HepG2 (cell line): ENCODE measurements around the gene KDM6B. TPM values are rescaled to one million over a fixed set of nuclear protein-coding genes. Genes with fewer than 3 reads are reported as not detected.

ENCODE experiments used
- ATAC-seq: fragments of 200-7000 bp; cut with Tn5 transposase; 3 replicates; pipeline ENCODE4 v1.9.1; 2020; ENCODE audit warnings: mild to moderate bottlenecking, moderate library complexity
- BruUV-seq: library from RNA; stranded (reverse); fragments of 400-500 nt; replicated peaks from 2 replicates; lab custom pipeline; 2021; lab: Mats Ljungman, UMichigan
- CTCF ChIA-PET: fragments of 300-600 bp; formaldehyde crosslinking; extraction: SDS; loops from one replicate; lab custom pipeline; 2021; ENCODE audit warnings: low total read pairs, inconsistent platforms, low intra/inter-chr PET ratio; lab: Yijun Ruan, JAX
- POLR2A ChIA-PET: fragments of 350-600 bp; sonication (Branson Sonifier 250); formaldehyde crosslinking; loops from one replicate; lab custom pipeline; 2020; ENCODE audit warnings: antibody characterized with exemption, inconsistent platforms; lab: Yijun Ruan, JAX
- DNase-seq: peaks from one replicate; pipeline ENCODE4 v3.0.0-alpha.2; 2015; ENCODE audit warnings: low spot score
- FAIRE-seq: peaks from 3 replicates; lab custom pipeline; 2011; peaks lifted over from hg19 to GRCh38; lab: Jason Lieb, UNC
- H2AFZ ChIP-seq: one replicate; pipeline ENCODE4 v1.6.1; 2011; ENCODE audit warnings: low read length, inconsistent platforms
- H3K27ac ChIP-seq: fragments of 300-600 bp; 3 replicates; pipeline ENCODE4 v1.8.0; 2011; ENCODE audit warnings: mixed run types, mild to moderate bottlenecking, mixed read lengths, low read length, inconsistent platforms; ENCODE audit not compliant: insufficient read depth; ENCODE audit errors: extremely low read length
- H3K27me3 ChIP-seq, 2 experiments: fragments of 200-600 bp in 1 of 2; 2 replicates in 1 of 2; 3 replicates in 1 of 2; pipeline versions ENCODE4 v1.6.0 to v1.8.0; 2011; ENCODE audit warnings: low read length in 2 of 2, mild to moderate bottlenecking in 2 of 2, moderate library complexity in 2 of 2, inconsistent platforms in 1 of 2; ENCODE audit not compliant: insufficient read depth in 2 of 2, control insufficient read depth in 1 of 2
- H3K36me3 ChIP-seq, 2 experiments: fragments of 200-600 bp in 1 of 2; replicated peaks in 1 of 2; 2 replicates in 1 of 2; 3 replicates in 1 of 2; pipeline versions ENCODE4 v1.5.1 to v1.8.0; 2011; ENCODE audit warnings: low read length in 2 of 2, inconsistent platforms in 1 of 2; ENCODE audit not compliant: insufficient read depth in 2 of 2, control insufficient read depth in 1 of 2
- H3K4me1 ChIP-seq: 2 replicates; pipeline ENCODE4 v1.5.1; 2012; ENCODE audit warnings: low read length, inconsistent platforms; ENCODE audit not compliant: insufficient read depth
- H3K4me2 ChIP-seq: 2 replicates; pipeline ENCODE4 v1.6.0; 2011; ENCODE audit warnings: low read depth, low read length, inconsistent platforms
- H3K4me3 ChIP-seq, 3 experiments: fragments of 200-600 bp in 1 of 3; sonication (generic), shearing (Covaris generic) in 1 of 3; replicated peaks in 1 of 3; 2 replicates each; pipeline ENCODE4 v1.5.1; 2011 to 2016; ENCODE audit warnings: low read length in 3 of 3, inconsistent platforms in 2 of 3, low read depth in 2 of 3, mild to moderate bottlenecking in 2 of 3, control low read depth in 1 of 3, mixed read lengths in 1 of 3; ENCODE audit not compliant: insufficient read depth in 1 of 3
- H3K79me2 ChIP-seq: one replicate; pipeline ENCODE4 v1.6.1; 2011; ENCODE audit warnings: low read length, inconsistent platforms; ENCODE audit not compliant: insufficient read depth
- H3K9ac ChIP-seq: 2 replicates; pipeline ENCODE4 v1.6.0; 2011; ENCODE audit warnings: mild to moderate bottlenecking, low read depth, low read length, inconsistent platforms; ENCODE audit not compliant: insufficient read depth
- H3K9me3 ChIP-seq: 2 replicates; pipeline ENCODE4 v1.5.1; 2012; ENCODE audit warnings: mild to moderate bottlenecking, low read length
- H4K20me1 ChIP-seq: 2 replicates; pipeline ENCODE4 v1.6.0; 2011; ENCODE audit warnings: inconsistent platforms, mild to moderate bottlenecking, low read length, moderate library complexity; ENCODE audit not compliant: insufficient read depth
- AKAP8 ChIP-seq: sonication (generic); formaldehyde crosslinking; IDR thresholded peaks from 2 replicates; pipeline ENCODE4 v1.5.1; 2020; ENCODE audit warnings: mild to moderate bottlenecking, missing genetic modification reagents
- E2F5 ChIP-seq: sonication (generic); formaldehyde crosslinking; conservative IDR thresholded peaks from 2 replicates; pipeline ENCODE4 v1.4.0; 2020; ENCODE audit warnings: missing genetic modification reagents
- MYPOP ChIP-seq: sonication (generic); formaldehyde crosslinking; IDR thresholded peaks from 2 replicates; pipeline ENCODE4 v1.8.1; 2023; ENCODE audit warnings: mild to moderate bottlenecking, moderate library complexity, missing genetic modification reagents
- NFIC ChIP-seq: IDR thresholded peaks from 2 replicates; pipeline ENCODE4 v1.6.1; 2012; ENCODE audit warnings: mild to moderate bottlenecking, low read length, inconsistent platforms
- PRPF4 ChIP-seq: fragments of 200-400 bp; formaldehyde crosslinking; IDR thresholded peaks from 2 replicates; pipeline ENCODE4 v1.6.1; 2016; ENCODE audit warnings: low read length, low read depth; ENCODE audit not compliant: poor library complexity, severe bottlenecking
- WGBS: methylation state at CpG from one replicate; pipeline ENCODE4 v1.1.6; 2017; ENCODE audit warnings: low lambda C conversion rate; 5-methylcytosine and 5-hydroxymethylcytosine counted together
- in situ Hi-C: cut with HindIII; loops from 2 replicates; pipeline ENCODE4 v1.10.0; 2017; ENCODE audit warnings: low pct_unique_long_range_greater_than_20kb; ENCODE audit not compliant: extremely low pct_ligation_motif_present
- intact Hi-C: fragments of 100-400 bp; cut with micrococcal nuclease; formaldehyde crosslinking; loops from one replicate; pipeline ENCODE4 v1.10.0; 2022; ENCODE audit not compliant: unreplicated experiment
- polyA plus RNA-seq, 8 experiments: library from polyadenylated mRNA; depleted of rRNA in 3 of 8; stranded (reverse) in 7 of 8; unstranded in 1 of 8; fragments of >200 nt; fragmentation: Illumina TruSeq in 4 of 8; extraction: Trizol in 4 of 8; gene quantifications; 2 replicates each; pipeline versions ENCODE4 v1.2.1 to v1.2.3, GENCODE V29; 2011 to 2016; ENCODE audit warnings: low read depth in 4 of 8, missing spikeins in 1 of 8, mixed read lengths in 1 of 8; ENCODE audit not compliant: insufficient read depth in 1 of 8
- total RNA-seq, 5 experiments: library from RNA; depleted of rRNA; stranded (reverse); fragments of >200 nt; fragmentation: Illumina TruSeq; extraction: Trizol; gene quantifications; 2 replicates each; pipeline ENCODE4 v1.2.3, GENCODE V29; 2016; ENCODE audit warnings: low read depth in 1 of 5

KDM6B gene
- total and polyA plus RNA-seq, 2 of the 13 experiments (the other 11 are each of a cell fraction or from before 2014, with no cell fraction given), result 1.3 to 2.1 TPM

GRCh38 chr17:7840441-7840840 lies 6.4 kb downstream of the KDM6B start:
- Histone ChIP-seq H3K27me3 (peaks cover 0 to 3% of the 10 kb centered on the region in 2 experiments; a peak in 1 of 5 replicates), H3K9me3 (no peaks in the 10 kb centered on the region), H2AFZ (no peak overlapping the region), H3K79me2 (peaks cover 58% of the 10 kb centered on the region), H3K9ac (peak overlapping the region; percentile 96; the same call in 1 of the 2 replicates), H3K4me2 (peak overlapping the region; percentile 96), H4K20me1 (peaks cover 23% of the 10 kb centered on the region), H3K36me3 (peaks cover 3 to 6% of the 10 kb centered on the region in 2 experiments; a peak in 3 of 5 replicates), H3K4me1 (peaks cover 47% of the 10 kb centered on the region), H3K4me3 (peak overlapping the region in 1 of 3 experiments; percentile 83; a peak in 1 of 6 replicates), H3K27ac (peak overlapping the region; percentile 7)
- no peak for FAIRE-seq
- TF ChIP-seq E2F5 (CRISPR knock-in tag) (no peak), AKAP8 (no peak), PRPF4 (no peak), NFIC (no peak), MYPOP (no peak)
- BruUV-seq, result no TSS peak
- ChIA-PET CTCF (no interaction called here), POLR2A (interaction anchor here (6.4 kb wide), 1 partner anchor 16 kb away, joined by 95 read pairs; the partner anchor contains the start of genes CYB5D1, NAA38 and TMEM88)
- ATAC-seq, result no peak
- no peak for DNase-seq
- WGBS, result 70% methylated on average over 1 of the region's 1 CpG
- intact Hi-C loops, result loop anchor here (5.0 kb wide), 1 partner anchor 202 kb away; no protein-coding TSS in a partner anchor
- in situ Hi-C loops, result loop anchor here (10.0 kb wide), 1 partner anchor 266 kb away; the partner anchor contains the start of gene CD68
